Progenitor cell of endocrine pancreas (in vitro differentiated cells): ENCODE measurements around the gene LMTK2. TPM values are rescaled to one million over a fixed set of nuclear protein-coding genes. Genes with fewer than 3 reads are reported as not detected.

Experiments used
- DNase-seq: peaks from one replicate; pipeline ENCODE4 v3.0.0; 2021; ENCODE audit warnings: low spot score; ENCODE audit not compliant: unreplicated experiment
- H3K27ac Mint-ChIP-seq: 2 replicates; pipeline ENCODE4 v1.8.0; 2021; ENCODE audit warnings: mild to moderate bottlenecking, moderate library complexity, mixed read lengths
- H3K27me3 Mint-ChIP-seq: 2 replicates; pipeline ENCODE4 v1.8.0; 2021; ENCODE audit warnings: mixed read lengths
- H3K36me3 Mint-ChIP-seq: 2 replicates; pipeline ENCODE4 v1.8.0; 2022; ENCODE audit warnings: mixed read lengths; ENCODE audit not compliant: insufficient read depth
- H3K4me1 Mint-ChIP-seq: 2 replicates; pipeline ENCODE4 v1.8.0; 2021; ENCODE audit warnings: low read depth, mixed read lengths
- H3K4me3 Mint-ChIP-seq: 2 replicates; pipeline ENCODE4 v1.8.0; 2021; ENCODE audit warnings: low read depth, mild to moderate bottlenecking, moderate library complexity, mixed read lengths
- H3K9me3 Mint-ChIP-seq: 2 replicates; pipeline ENCODE4 v1.8.0; 2021; ENCODE audit warnings: low read depth, mixed read lengths
- CTCF ChIP-seq: fragments of 200-600 bp; sonication (generic); IDR thresholded peaks from one replicate; pipeline ENCODE4 v1.5.0; 2021; ENCODE audit warnings: antibody characterized with exemption, mild to moderate bottlenecking; ENCODE audit not compliant: unreplicated experiment
- long read RNA-seq: library from polyadenylated mRNA; unstranded; transcript quantifications from one replicate; pipeline ENCODE4 v2.0.0, GENCODE V29; 2020
- total RNA-seq: library from RNA; stranded (reverse); gene quantifications from 2 replicates; pipeline ENCODE4 v1.2.1, GENCODE V29; 2021

The LMTK2 gene
- 31.0 and 32.3 TPM in 2 replicates for total RNA-seq
- long read RNA-seq, partial matches to known transcripts, result 1 of 13 reads
- long read RNA-seq, other reads (novel, unspliced or antisense), result 12 of 13 reads

GRCh38 chr7:98106647-98107312, at the start of gene LMTK2:
Gene LMTK2 (plus strand): TSS chr7:98106862. CDS start chr7:98107178, 316 bp downstream.
- Mint-ChIP-seq H3K4me1 (peaks cover 38% of the 10 kb centered on the region), H3K27ac (peak within 1 kb of the TSS; percentile 99), H3K4me3 (peak within 1 kb of the TSS; percentile 99), H3K36me3 (no peaks in the 10 kb centered on the region), H3K9me3 (peaks cover 2% of the 10 kb centered on the region), H3K27me3 (no peaks in the 10 kb centered on the region)
- peak; percentile 97 for TF ChIP-seq CTCF
- peak; percentile 98 for DNase-seq

GRCh38 chr7:98057157-98057556, 49.5 kb upstream of the LMTK2 start:
- no peak for DNase-seq
- Mint-ChIP-seq H3K36me3 (no peaks in the 10 kb centered on the region), H3K27ac (no peak overlapping the region), H3K4me3 (no peak overlapping the region), H3K9me3 (no peaks in the 10 kb centered on the region), H3K4me1 (no peaks in the 10 kb centered on the region), H3K27me3 (no peaks in the 10 kb centered on the region)
- no peak for TF ChIP-seq CTCF

GRCh38 chr7:98058186-98058585, 48.5 kb upstream of the LMTK2 start:
- Mint-ChIP-seq H3K36me3 (no peaks in the 10 kb centered on the region), H3K4me3 (no peak overlapping the region), H3K9me3 (no peaks in the 10 kb centered on the region), H3K4me1 (no peaks in the 10 kb centered on the region), H3K27me3 (no peaks in the 10 kb centered on the region), H3K27ac (no peak overlapping the region)
- TF ChIP-seq CTCF, result no peak
- no peak for DNase-seq

- Mint-ChIP-seq H3K9me3 (peaks cover 3% of the 10 kb centered on the region), H3K4me3 (no peak overlapping the region), H3K27me3 (no peaks in the 10 kb centered on the region), H3K36me3 (no peaks in the 10 kb centered on the region), H3K4me1 (no peaks in the 10 kb centered on the region), H3K27ac (no peak overlapping the region)
- no peak for TF ChIP-seq CTCF
- DNase-seq, result no peak
Observed at GRCh38 chr7:98064233-98064632, 42.4 kb upstream of the LMTK2 start.

GRCh38 chr7:98066208-98066607, 40.5 kb upstream of the LMTK2 start:
- Mint-ChIP-seq H3K9me3 (peaks cover 3% of the 10 kb centered on the region), H3K27ac (no peak overlapping the region), H3K4me1 (no peaks in the 10 kb centered on the region), H3K4me3 (no peak overlapping the region), H3K36me3 (no peaks in the 10 kb centered on the region), H3K27me3 (no peaks in the 10 kb centered on the region)
- no peak for DNase-seq
- no peak for TF ChIP-seq CTCF
